ENCODE data around the gene RPS6KA5.
A peak's percentile ranks its signal among the peaks of the same experiment; 100 is the strongest.
"Not testable (repeated sequence)": the region's sequence is repeated elsewhere in the genome, so short reads cannot be mapped to it uniquely, and the experiment has no call there.

RPS6KA5 gene

GRCh38 chr14:91063119-91063518 is 2.7 kb upstream of the RPS6KA5 start:
- DNase-seq = no peak

GRCh38 chr14:91062600-91062999 is 2.2 kb upstream of the RPS6KA5 start:
- DNase-seq = no peak

GRCh38 chr14:91061056-91061887 is 831 bp upstream of the RPS6KA5 start:
- DNase-seq = no peak

- DNase-seq = peak; percentile 42
These were observed 678 bp downstream of the RPS6KA5 start for GRCh38 chr14:91059576-91060350.

- DNase-seq = no peak
These were observed 2.3 kb downstream of the RPS6KA5 start for GRCh38 chr14:91058042-91058581.

GRCh38 chr14:91056361-91056760 is 4.1 kb downstream of the RPS6KA5 start:
- no peak for DNase-seq

- DNase-seq = no peak
These were observed 5.4 kb downstream of the RPS6KA5 start for GRCh38 chr14:91055016-91055415.

GRCh38 chr14:91048676-91049075 is 11.8 kb downstream of the RPS6KA5 start:
- no peak for DNase-seq

GRCh38 chr14:91048265-91048664 is 12.2 kb downstream of the RPS6KA5 start:
- DNase-seq = no peak

GRCh38 chr14:91047174-91047753 is 13.2 kb downstream of the RPS6KA5 start:
- no peak for DNase-seq

- DNase-seq = no peak
These were observed 13.9 kb downstream of the RPS6KA5 start for GRCh38 chr14:91046488-91047072.

GRCh38 chr14:91041450-91041849 is 19.0 kb downstream of the RPS6KA5 start:
- DNase-seq = no peak

- DNase-seq = no peak
These were observed 19.9 kb downstream of the RPS6KA5 start for GRCh38 chr14:91040545-91040944.

GRCh38 chr14:91038439-91038838 is 22.0 kb downstream of the RPS6KA5 start:
- no peak for DNase-seq

- no peak for DNase-seq
These were observed 23.5 kb downstream of the RPS6KA5 start for GRCh38 chr14:91036741-91037469.

- no peak for DNase-seq
These were observed 24.6 kb downstream of the RPS6KA5 start for GRCh38 chr14:91035855-91036254.

- DNase-seq = not testable (repeated sequence)
These were observed 26.1 kb downstream of the RPS6KA5 start for GRCh38 chr14:91034379-91034778.

GRCh38 chr14:91032248-91032647 is 28.2 kb downstream of the RPS6KA5 start:
- no peak for DNase-seq

- DNase-seq = no peak
These were observed 28.8 kb downstream of the RPS6KA5 start for GRCh38 chr14:91031666-91032065.

GRCh38 chr14:91029456-91030217 is 30.8 kb downstream of the RPS6KA5 start:
- no peak for DNase-seq

GRCh38 chr14:91027561-91027960 is 32.9 kb downstream of the RPS6KA5 start:
- DNase-seq = no peak

GRCh38 chr14:91022622-91023028 is 37.8 kb downstream of the RPS6KA5 start:
- DNase-seq = not testable (repeated sequence)
